ENCODE measurements around the gene RPS13.
"Not testable (repeated sequence)": the region's sequence is repeated elsewhere in the genome, so short reads cannot be mapped to it uniquely, and the experiment has no call there.

RPS13 gene

DNA sequence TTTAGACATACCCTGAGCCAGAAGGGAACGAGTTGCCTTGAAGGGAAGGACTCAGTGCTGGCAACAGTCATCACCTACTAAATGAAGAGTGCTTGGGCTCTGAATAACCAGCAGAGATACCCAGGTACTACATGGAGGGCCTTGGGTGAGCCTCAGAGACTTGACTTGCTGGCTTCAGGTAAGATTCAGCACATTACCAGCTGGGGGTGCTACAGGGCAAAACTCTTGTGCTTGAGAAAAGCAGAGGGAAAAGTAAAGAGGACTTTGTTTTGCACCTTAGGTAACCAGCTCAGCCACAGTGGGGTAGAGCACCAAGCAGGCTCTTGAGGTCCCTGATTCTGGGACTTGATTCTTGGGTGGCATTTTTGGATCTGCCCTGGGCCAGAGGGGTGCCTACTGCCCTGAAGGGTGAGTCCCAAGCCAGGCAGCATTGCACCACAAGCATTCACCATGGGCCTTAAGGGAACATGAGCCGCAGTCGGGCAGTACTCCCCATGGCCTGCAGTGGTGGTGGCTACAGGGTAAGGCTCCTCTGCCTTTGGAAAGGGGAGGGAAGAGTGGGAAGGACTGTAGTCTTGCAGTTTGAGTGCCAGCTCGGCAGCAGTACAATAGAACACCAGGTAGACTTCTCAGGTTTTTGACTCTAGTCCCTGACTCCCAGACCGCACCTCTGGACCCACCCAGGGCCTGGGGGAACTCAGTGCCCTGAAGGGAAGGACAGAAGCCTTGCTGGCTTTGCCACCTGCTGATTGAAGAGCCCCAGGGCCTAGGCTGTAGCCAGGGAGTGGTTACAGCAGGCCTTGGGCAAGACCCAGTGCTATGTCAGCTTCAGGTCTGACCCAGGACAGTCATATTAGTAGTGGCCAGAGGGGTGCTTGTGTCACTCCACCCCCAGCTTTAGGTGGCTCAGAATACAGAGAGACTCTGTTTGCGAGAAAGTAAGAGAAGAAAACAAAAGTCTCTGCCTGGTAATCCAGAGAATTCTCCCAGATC, 40.5 kb downstream of the RPS13 start:
- DNase-seq = no peak

DNA sequence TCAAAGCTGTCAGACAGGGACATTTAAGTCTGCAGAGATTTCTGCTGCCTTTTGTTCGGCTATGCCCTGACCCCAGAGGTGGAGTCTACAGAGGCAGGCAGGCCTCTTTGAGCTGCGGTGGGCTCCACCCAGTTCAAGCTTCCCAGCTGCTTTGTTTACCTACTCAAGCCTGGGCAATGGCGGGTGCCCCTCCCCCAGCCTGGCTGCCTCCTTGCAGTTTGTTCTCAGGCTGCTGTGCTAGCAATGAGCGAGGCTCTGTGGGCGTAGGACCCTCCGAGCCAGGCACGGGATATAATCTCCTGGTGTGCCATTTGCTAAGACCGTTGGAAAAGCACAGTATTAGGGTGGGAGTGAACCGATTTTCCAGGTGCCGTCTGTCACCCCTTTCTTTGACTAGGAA, 43.4 kb downstream of the RPS13 start:
- not testable (repeated sequence) for DNase-seq

DNA sequence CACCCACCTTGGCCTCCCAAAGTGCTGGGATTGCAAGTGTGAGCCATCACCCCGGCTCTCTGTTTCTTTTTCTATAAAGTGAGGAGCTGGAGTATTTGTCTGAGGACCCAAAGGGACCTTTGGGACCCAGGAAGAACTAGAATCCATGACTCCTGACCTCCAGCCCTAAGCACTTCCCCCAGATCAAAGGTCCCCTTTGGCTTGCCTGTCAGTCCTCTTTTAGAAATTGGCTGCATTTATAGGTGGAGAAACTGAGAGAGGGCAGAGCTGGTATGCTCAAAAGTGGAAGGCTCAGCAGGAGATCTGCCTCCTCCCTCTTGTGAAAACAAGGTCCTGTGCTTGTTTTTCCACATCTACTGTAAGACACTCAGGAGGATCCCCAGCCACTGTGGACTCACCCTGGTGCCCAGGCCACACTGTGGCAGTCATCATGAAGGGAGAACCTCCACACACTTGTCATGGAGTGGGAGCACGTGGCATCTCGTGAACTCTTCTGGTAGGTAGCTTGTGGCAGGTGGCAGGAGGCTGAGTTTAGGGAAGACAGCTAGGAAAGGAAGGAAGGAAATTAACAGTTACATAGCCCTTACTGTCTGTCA, 50.9 kb downstream of the RPS13 start:
- DNase-seq = no peak

DNA sequence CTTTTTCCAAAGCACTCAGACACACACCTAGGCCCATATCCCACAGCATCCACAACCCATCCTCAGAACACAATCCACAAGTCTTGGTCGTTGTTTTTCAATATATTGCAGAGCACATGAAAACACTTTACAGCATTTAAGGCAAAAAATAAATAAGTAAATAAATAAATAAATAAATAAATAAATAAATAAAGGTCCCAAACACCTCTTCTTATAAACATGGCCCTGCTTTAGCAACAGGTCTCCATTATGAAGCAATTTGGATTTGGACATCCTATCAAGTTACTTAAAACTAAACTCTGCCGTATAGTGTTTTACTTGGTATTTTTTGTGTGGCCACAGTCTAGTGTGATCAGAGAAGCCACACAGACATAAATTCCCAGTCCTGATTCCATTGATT, 52.5 kb downstream of the RPS13 start:
- no peak for DNase-seq

Measured in amygdala (tissue), 56 donors.